ENCODE results near the gene PHTF1.

- TF ChIP-seq, protein P1, sequence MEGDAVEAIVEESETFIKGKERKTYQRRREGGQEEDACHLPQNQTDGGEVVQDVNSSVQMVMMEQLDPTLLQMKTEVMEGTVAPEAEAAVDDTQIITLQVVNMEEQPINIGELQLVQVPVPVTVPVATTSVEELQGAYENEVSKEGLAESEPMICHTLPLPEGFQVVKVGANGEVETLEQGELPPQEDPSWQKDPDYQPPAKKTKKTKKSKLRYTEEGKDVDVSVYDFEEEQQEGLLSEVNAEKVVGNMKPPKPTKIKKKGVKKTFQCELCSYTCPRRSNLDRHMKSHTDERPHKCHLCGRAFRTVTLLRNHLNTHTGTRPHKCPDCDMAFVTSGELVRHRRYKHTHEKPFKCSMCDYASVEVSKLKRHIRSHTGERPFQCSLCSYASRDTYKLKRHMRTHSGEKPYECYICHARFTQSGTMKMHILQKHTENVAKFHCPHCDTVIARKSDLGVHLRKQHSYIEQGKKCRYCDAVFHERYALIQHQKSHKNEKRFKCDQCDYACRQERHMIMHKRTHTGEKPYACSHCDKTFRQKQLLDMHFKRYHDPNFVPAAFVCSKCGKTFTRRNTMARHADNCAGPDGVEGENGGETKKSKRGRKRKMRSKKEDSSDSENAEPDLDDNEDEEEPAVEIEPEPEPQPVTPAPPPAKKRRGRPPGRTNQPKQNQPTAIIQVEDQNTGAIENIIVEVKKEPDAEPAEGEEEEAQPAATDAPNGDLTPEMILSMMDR (conservative IDR thresholded peaks at IDR 0.05): no peak
- no peak for TF ChIP-seq ZFX (IDR thresholded peaks at IDR 0.05)
These were observed 6.3 kb upstream of the PHTF1 start for GRCh38 chr1:113765306-113766230.

All from C4-2B (cell line).